B cell (primary cell): ENCODE measurements around the gene SLC2A14.

Experiments
- EZH2 ChIP-seq: IDR thresholded peaks from 2 replicates; pipeline ENCODE4 v1.6.1; 2012; ENCODE audit warnings: borderline replicate concordance, low read depth, mild to moderate bottlenecking, moderate library complexity, low read length; ENCODE audit not compliant: insufficient read depth, poor library complexity, severe bottlenecking
- TF ChIP-seq, protein P1 (sequence below): fragments of 200-600 bp; IDR thresholded peaks from one replicate; pipeline ENCODE4 v1.8.0; 2022; ENCODE audit warnings: antibody characterized with exemption, mild to moderate bottlenecking

DNA sequence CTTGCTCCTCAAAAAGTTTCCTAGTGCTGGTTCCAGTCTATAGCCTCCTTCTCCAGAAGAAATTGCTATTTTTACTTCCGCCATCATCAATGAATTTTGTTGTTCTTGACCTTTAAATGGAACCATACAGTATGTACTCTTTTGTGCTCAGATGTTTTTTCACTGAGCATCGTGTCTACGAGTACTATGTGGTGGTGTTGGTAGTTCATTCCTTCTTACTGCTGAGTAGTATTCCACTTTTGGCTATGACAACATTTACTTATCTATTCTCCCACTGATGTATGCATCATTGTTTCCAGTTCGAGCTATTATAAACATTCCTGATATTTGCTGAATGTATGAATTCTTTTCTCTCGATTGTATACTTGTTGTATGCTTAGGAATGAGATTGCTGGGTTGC, 28.6 kb downstream of the SLC2A14 start:
- TF ChIP-seq, protein P1, sequence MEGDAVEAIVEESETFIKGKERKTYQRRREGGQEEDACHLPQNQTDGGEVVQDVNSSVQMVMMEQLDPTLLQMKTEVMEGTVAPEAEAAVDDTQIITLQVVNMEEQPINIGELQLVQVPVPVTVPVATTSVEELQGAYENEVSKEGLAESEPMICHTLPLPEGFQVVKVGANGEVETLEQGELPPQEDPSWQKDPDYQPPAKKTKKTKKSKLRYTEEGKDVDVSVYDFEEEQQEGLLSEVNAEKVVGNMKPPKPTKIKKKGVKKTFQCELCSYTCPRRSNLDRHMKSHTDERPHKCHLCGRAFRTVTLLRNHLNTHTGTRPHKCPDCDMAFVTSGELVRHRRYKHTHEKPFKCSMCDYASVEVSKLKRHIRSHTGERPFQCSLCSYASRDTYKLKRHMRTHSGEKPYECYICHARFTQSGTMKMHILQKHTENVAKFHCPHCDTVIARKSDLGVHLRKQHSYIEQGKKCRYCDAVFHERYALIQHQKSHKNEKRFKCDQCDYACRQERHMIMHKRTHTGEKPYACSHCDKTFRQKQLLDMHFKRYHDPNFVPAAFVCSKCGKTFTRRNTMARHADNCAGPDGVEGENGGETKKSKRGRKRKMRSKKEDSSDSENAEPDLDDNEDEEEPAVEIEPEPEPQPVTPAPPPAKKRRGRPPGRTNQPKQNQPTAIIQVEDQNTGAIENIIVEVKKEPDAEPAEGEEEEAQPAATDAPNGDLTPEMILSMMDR, result no peak
- TF ChIP-seq EZH2, result no peak
